Vagina (tissue), 2 donors: ENCODE results near the gene SERPINE3.

ENCODE experiments used
- CTCF ChIP-seq, 3 experiments: fragments of 450-650 bp in 2 of 3; fragments of 200-600 bp in 1 of 3; sonication (generic) in 1 of 3; IDR thresholded peaks; one replicate each; pipeline ENCODE4 v1.5.1; 2017 to 2019; ENCODE audit warnings: antibody characterized with exemption in 3 of 3, mild to moderate bottlenecking in 2 of 3, moderate library complexity in 2 of 3
- POLR2AphosphoS5 ChIP-seq, 2 donors: sonication (generic); formaldehyde crosslinking; IDR thresholded peaks; one replicate each; pipeline ENCODE4 v1.9.0; 2017; ENCODE audit warnings: antibody characterized with exemption in 2 of 2, mild to moderate bottlenecking in 2 of 2, low read depth in 1 of 2; ENCODE audit not compliant: insufficient read depth in 1 of 2

GRCh38 chr13:51346397-51346796 lies 6.9 kb downstream of the SERPINE3 start:
- TF ChIP-seq CTCF (IDR thresholded peaks at IDR 0.05) (no peak), POLR2AphosphoS5 (IDR thresholded peaks at IDR 0.05; ENCODE audit: insufficient read depth in 1 of 2, low read depth in 1 of 2) (no peak)
